Activated CD8-positive, alpha-beta memory T cell treated with anti-CD3 and anti-CD28 coated beads, Interleukin-2, amount 50 U/mL, for 1 hour (primary cell): Measurements from ENCODE around the gene HTRA3.
"Not testable (repeated sequence)": the region's sequence is repeated elsewhere in the genome, so short reads cannot be mapped to it uniquely, and the experiment has no call there.

Source experiments
- DNase-seq: peaks from one replicate; pipeline ENCODE4 v3.0.0-alpha.2; 2020; ENCODE audit errors: extremely low read depth

The HTRA3 gene

GRCh38 chr4:8342651-8343261 lies 73.2 kb downstream of the HTRA3 start:
- no peak for DNase-seq

- no peak for DNase-seq
Measured at GRCh38 chr4:8343262-8343966, 73.9 kb downstream of the HTRA3 start.

GRCh38 chr4:8343967-8344331 lies 74.4 kb downstream of the HTRA3 start:
- no peak for DNase-seq

- DNase-seq, result no peak
Measured at GRCh38 chr4:8344377-8344776, 74.8 kb downstream of the HTRA3 start.

- DNase-seq, result no peak
Measured at GRCh38 chr4:8345053-8345945, 75.7 kb downstream of the HTRA3 start.

GRCh38 chr4:8345946-8346814 lies 76.6 kb downstream of the HTRA3 start:
- no peak for DNase-seq

- DNase-seq, result no peak
Measured at GRCh38 chr4:8346838-8347605, 77.5 kb downstream of the HTRA3 start.

- DNase-seq, result no peak
Measured at GRCh38 chr4:8347660-8348059, 78.1 kb downstream of the HTRA3 start.

GRCh38 chr4:8348071-8348470 lies 78.5 kb downstream of the HTRA3 start:
- no peak for DNase-seq

GRCh38 chr4:8349236-8349635 lies 79.7 kb downstream of the HTRA3 start:
- DNase-seq, result not testable (repeated sequence)

- DNase-seq, result no peak
Measured at GRCh38 chr4:8349664-8350236, 80.2 kb downstream of the HTRA3 start.

GRCh38 chr4:8350352-8350751 lies 80.8 kb downstream of the HTRA3 start:
- no peak for DNase-seq

- no peak for DNase-seq
Measured at GRCh38 chr4:8350841-8351461, 81.4 kb downstream of the HTRA3 start.

GRCh38 chr4:8351931-8352367 lies 82.4 kb downstream of the HTRA3 start:
- DNase-seq, result no peak

- DNase-seq, result no peak
Measured at GRCh38 chr4:8352368-8353157, 83.0 kb downstream of the HTRA3 start.

- no peak for DNase-seq
Measured at GRCh38 chr4:8353158-8353669, 83.7 kb downstream of the HTRA3 start.

- DNase-seq, result no peak
Measured at GRCh38 chr4:8353912-8354453, 84.4 kb downstream of the HTRA3 start.

- DNase-seq, result no peak
Measured at GRCh38 chr4:8355306-8355705, 85.8 kb downstream of the HTRA3 start.
